NCI-H1694 (cell line): ENCODE data around the gene NKX3-2.
A peak's percentile ranks its signal among the peaks of the same experiment; 100 is the strongest.
"Not testable (repeated sequence)": the region's sequence is repeated elsewhere in the genome, so short reads cannot be mapped to it uniquely, and the experiment has no call there.

Experiments
- DNase-seq: peaks from one replicate; lab custom pipeline; 2025; lab: John Stamatoyannopoulos, UW

The NKX3-2 gene

DNA sequence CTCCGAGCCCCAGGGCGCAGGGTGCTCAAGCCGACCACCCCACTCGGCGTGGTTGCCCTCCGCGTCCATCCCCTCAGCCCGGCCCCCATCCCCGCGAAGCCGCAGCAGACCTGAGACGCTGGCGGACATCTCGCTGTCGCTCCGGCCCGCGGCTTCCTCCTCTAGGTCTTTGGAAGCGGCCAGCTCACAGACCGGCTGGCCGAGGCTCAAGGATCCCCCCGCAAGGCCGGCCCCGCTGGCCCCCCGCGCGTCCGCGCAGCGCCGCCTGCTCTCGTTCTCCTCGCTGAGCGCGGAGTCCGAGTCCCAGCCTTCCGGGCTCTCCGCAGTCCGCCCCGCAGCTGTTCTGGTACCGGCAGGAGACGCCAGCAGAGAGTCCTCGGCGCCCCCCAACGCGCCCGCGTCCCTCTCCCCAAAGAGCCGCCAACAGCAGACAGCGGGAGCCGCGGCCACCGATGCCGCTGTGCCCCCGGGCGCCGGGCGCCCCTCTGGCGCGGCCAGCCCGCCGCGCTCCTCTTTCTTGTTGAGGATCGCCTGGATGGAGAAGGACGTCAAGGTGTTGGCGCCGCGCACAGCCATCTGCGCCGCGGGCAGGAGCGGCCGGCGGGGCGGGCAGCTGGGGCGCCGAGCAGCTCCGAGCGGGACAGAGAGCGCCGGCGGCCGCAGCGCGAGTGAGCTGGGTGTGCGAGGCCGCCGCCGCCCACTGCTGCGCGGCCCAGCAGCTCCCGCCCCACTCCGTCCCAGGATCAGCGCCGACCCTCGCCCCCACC, at the start of gene NKX3-2:
Gene NKX3-2, minus strand, starts transcription at position 670 of the 767 bp plus-strand sequence. Its CDS starts 94 bp downstream, at position 576.
- no peak for DNase-seq

DNA sequence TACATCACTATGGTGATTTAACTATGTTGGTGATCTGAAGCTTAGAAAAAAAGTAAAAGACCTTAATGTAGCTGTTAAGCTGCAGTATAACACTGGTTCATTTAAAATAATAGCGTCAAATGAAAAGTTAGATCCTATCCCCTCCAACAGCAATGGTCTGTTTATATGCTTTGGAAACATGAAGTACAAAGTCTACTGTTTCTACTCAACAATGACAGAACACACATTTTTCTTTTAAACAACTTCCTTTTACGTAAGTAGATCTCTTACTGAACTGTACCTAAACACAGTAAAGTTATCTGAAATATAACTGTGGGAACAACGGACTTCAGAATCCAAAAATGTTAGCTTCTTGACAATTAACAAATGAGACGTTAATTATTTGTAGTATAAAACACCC, 47.9 kb upstream of the NKX3-2 start:
- no peak for DNase-seq

GRCh38 chr4:13590766-13591165, 46.5 kb upstream of the NKX3-2 start:
- no peak for DNase-seq

GRCh38 chr4:13588954-13589353, 44.6 kb upstream of the NKX3-2 start:
- DNase-seq: no peak

DNA sequence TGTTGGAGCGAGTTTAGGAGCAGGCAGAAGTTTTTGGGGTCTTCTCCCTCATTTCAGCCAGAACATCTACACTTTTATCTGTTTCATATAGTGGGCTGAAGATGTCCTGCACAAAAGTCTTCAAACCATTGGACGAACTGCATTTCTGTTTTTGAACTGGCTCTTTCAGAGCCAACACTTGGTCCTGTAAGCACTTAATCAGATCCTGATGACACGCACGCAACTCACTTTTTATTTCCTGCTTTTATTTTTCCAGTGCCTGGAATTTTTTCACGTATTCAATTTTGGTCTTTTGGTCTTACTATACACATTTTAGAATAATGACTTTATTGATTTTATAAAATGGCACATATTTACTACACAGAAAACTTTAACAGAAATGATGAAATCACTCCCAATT, 40.2 kb upstream of the NKX3-2 start:
- no peak for DNase-seq

GRCh38 chr4:13580036-13580435, 35.7 kb upstream of the NKX3-2 start:
- no peak for DNase-seq

GRCh38 chr4:13577660-13578059, 33.4 kb upstream of the NKX3-2 start:
- DNase-seq: no peak

DNA sequence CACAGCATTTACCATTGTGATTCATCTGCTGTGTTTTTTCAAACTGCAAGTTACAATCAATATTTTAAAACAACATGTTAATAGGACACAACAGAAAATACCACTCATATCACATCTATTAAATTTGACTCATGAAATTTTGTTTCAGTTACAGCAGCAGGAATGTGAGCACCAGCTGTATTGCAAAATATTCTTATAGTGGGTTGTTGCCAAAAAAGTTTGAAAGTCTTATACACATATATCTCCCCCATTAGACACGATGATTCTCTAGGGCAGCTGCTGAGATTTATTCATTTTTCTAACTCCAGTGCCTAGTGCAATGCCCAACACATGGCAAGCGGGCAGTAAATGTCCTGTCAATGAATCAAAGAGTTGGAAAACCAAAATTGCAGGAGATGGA, 26.6 kb upstream of the NKX3-2 start:
- no peak for DNase-seq

- no peak for DNase-seq
Measured at GRCh38 chr4:13567125-13567524, 22.8 kb upstream of the NKX3-2 start.

GRCh38 chr4:13562876-13563275, 18.6 kb upstream of the NKX3-2 start:
- DNase-seq: no peak

GRCh38 chr4:13561673-13562072, 17.4 kb upstream of the NKX3-2 start:
- no peak for DNase-seq

- not testable (repeated sequence) for DNase-seq
Measured at GRCh38 chr4:13560111-13560510, 15.8 kb upstream of the NKX3-2 start.

DNA sequence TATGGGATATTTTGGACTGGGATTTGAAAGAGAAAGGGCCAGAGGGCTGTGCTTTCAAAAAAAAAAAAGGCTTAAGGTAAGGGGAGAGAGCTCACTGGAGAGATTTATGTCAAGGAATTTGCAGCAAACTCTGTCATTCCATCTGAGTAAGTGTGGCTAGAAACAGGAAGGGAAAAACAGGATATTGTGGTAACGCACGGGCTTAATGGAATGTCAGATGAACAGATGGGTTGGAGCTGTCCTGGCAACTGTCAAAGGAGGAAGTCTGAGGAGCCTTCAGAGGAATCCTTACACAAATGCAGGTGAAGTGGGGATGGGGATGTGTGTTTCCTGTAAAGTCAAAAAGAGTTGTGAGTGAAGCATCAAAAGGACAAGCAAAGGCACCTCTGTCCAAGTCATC, 15.1 kb upstream of the NKX3-2 start:
- DNase-seq: no peak

- no peak for DNase-seq
Measured at GRCh38 chr4:13558881-13559280, 14.6 kb upstream of the NKX3-2 start.

DNA sequence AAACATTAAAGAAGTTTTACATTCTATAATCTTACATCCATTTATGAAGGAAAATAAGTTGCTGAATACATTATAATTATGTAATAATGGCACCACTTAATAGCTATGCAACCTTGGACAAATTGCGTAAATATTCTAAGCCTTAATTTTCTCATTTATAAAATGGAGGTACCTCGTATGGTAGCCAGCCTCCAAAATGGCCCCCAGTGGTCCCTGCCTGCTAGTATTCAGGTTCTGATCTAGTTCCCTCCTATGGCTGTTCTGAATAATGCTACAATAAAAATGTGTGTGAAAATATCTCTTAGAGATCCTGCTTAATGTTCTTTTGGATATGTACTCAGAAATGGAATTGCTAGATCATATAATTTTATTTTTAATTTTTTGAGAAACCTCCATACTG, 11.0 kb upstream of the NKX3-2 start:
- DNase-seq: no peak

GRCh38 chr4:13553081-13553480, 8.8 kb upstream of the NKX3-2 start:
- no peak for DNase-seq

DNA sequence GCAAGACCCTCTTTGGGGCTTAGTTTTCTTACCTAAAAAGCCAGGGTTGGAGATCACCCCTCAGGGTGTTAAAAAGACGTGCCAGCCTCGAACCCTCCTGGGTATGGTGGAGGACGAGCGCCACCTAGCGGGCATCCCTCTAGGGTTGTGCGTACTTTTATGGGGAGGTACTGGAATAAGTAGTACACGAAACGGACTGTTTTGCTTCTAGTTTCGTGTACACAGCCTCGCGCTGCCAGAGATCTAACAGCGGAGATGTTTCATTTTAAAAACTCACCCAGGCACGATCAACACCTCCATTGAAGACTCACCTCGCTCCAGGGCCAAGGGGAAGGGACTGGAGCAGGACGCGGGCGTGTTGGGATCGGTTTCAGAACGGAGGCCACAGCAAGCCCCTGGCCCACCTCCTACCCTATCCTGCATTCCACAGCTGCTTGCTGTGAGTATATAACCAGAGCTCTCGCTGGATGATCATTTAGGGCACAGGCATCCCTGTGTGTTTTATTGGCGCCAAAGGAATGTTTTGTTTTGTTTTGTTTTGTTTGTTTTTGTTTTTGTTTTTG, 4.8 kb upstream of the NKX3-2 start:
- DNase-seq: peak; percentile 66

DNA sequence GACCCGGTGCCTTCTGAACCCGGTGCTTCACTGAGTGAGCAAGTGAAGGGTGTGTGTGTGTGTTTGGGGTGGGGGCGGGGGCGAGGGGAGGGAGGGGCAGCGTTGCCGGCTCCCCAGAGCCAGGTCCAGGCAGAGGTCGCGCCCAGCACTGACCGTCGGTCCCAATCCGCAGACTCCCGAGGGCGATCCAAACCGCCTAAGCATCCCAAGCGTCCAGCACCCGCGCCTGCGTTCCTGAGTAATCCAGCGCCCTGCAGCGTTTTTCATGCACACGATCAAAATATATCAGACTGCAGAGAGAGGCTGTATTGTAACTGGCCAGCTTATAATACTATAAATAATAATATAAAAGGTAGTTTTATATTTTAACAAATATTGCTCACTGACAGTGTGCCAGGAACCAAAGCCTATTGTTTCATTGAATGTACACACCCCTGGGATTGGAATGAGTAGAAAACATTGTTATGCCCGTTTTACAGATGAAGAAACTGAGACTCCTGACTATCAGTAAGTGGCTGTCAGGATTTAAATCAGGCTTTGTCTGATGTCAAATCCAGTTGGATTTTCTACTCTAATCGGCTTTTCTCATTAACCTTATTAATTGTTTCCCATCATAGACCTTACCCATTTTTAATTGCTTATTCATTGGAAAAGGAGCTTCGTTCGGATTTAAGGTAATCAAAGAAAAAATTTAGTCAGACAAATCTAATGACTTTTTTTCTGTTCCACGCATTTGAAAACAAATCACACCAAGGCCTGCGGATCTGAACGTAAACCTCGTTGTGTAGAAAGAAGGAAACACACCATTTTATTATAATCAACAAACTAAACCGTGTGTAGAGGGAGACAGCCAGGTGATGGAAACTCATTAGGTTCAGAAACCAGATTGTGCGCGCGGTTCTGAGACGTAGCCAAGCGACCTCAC, 4.0 kb upstream of the NKX3-2 start:
- no peak for DNase-seq

GRCh38 chr4:13547485-13548041, 3.3 kb upstream of the NKX3-2 start:
- DNase-seq: no peak

- no peak for DNase-seq
Measured at GRCh38 chr4:13546941-13547484, 2.7 kb upstream of the NKX3-2 start.

DNA sequence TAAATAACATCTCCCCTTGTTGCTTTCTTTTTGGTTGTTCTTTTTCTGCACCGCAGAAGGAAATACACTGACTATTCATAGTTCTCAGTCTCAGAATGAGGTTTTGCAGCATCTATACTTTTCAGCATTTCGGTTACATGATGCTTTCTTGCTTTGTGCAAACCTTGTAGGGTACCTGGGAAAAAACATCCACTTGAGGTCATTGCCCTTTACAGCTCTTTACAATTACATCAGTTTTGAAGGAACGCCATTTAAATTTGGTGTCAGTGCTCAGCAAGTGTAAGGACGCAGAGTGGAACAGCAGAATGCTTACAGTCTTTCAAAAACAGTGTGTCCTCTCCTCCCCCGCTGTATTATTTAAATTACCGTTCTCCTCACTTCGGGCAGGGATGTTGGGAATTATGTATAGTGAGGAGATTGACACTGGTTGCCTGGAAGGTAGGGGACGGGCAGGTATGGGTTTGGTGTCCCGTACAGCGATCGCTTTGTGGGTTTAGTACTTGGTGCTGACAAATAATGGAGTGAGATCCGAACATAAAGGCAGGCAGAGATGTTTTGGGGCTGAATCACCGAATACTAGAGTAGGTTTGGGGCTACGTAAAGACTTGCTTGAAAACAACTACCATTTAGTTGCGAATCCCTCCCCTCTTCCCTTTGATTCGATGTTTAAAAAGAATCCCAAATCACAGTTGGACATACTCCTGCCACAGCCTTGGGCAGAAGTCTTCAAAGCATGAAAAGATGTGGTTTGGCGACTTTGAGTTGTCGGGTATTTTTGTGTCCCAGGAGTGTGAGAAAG, 2.0 kb upstream of the NKX3-2 start:
- no peak for DNase-seq
